ENCODE results near the gene HIC1. TPM values are rescaled to one million over a fixed set of nuclear protein-coding genes. Genes with fewer than 3 reads are reported as not detected.

The HIC1 gene
- total RNA-seq, 2 donors from 2014 or later, result 20.5 to 33.1 TPM

- TF ChIP-seq POLR2A (IDR thresholded peaks at IDR 0.05), result no peak
- TF ChIP-seq POLR2AphosphoS5 (IDR thresholded peaks at IDR 0.05), result no peak
- TF ChIP-seq CTCF (IDR thresholded peaks at IDR 0.05), result no peak
- H3K27me3 ChIP-seq (replicated peaks; ENCODE audit: insufficient read depth), result no peaks in the 10 kb centered on the region
- H3K4me1 ChIP-seq (replicated peaks), result no peaks in the 10 kb centered on the region
- no peak overlapping the region for H3K4me3 ChIP-seq
- intact Hi-C loops (cut with DNase I), result loop anchor here (5.0 kb wide), 1 partner anchor 312 kb away; the partner anchor contains the start of gene WDR81
- no peaks in the 10 kb centered on the region for H3K9me3 ChIP-seq
- 77% methylated on average over 7 of the region's 7 CpGs for WGBS
- DNase-seq (ENCODE audit: low spot score), result no peak
- no peak overlapping the region for H3K27ac ChIP-seq
- peaks cover 0 to 13% of the 10 kb centered on the region in 2 donors for H3K36me3 ChIP-seq
These were observed 20.7 kb upstream of the HIC1 start for GRCh38 chr17:2034157-2034556.

GRCh38 chr17:2034806-2035540 is 19.9 kb upstream of the HIC1 start:
- Histone ChIP-seq H3K9me3 (no peaks in the 10 kb centered on the region), H3K27me3 (replicated peaks; ENCODE audit: insufficient read depth) (no peaks in the 10 kb centered on the region), H3K4me1 (replicated peaks) (no peaks in the 10 kb centered on the region), H3K36me3 (peaks cover 0 to 13% of the 10 kb centered on the region in 2 donors), H3K27ac (no peak overlapping the region), H3K4me3 (no peak overlapping the region)
- WGBS, result 56% methylated on average over 9 of the region's 9 CpGs
- TF ChIP-seq POLR2A (IDR thresholded peaks at IDR 0.05), result no peak
- TF ChIP-seq CTCF (IDR thresholded peaks at IDR 0.05), result no peak
- no peak for TF ChIP-seq POLR2AphosphoS5 (IDR thresholded peaks at IDR 0.05)
- intact Hi-C loops (cut with DNase I), result loop anchor here (5.0 kb wide), 1 partner anchor 313 kb away; the partner anchor contains the start of gene WDR81
- no peak for DNase-seq (ENCODE audit: low spot score)

GRCh38 chr17:2035541-2036488 is 19.1 kb upstream of the HIC1 start:
- DNase-seq (ENCODE audit: low spot score), result no peak
- intact Hi-C loops (cut with DNase I), result no loop called here
- H3K36me3 ChIP-seq, result peaks cover 0 to 13% of the 10 kb centered on the region in 2 donors
- no peaks in the 10 kb centered on the region for H3K27me3 ChIP-seq (replicated peaks; ENCODE audit: insufficient read depth)
- H3K9me3 ChIP-seq, result no peaks in the 10 kb centered on the region
- WGBS, result 87% methylated on average over 29 of the region's 29 CpGs
- H3K4me3 ChIP-seq, result no peak overlapping the region
- TF ChIP-seq POLR2A (IDR thresholded peaks at IDR 0.05) (no peak), POLR2AphosphoS5 (IDR thresholded peaks at IDR 0.05) (no peak), CTCF (IDR thresholded peaks at IDR 0.05) (no peak)
- H3K4me1 ChIP-seq (replicated peaks), result no peaks in the 10 kb centered on the region
- H3K27ac ChIP-seq, result no peak overlapping the region

GRCh38 chr17:2037155-2037554 is 17.7 kb upstream of the HIC1 start:
- no peak for DNase-seq (ENCODE audit: low spot score)
- peaks cover 0 to 13% of the 10 kb centered on the region in 2 donors for H3K36me3 ChIP-seq
- TF ChIP-seq POLR2A (IDR thresholded peaks at IDR 0.05) (no peak), POLR2AphosphoS5 (IDR thresholded peaks at IDR 0.05) (no peak), CTCF (IDR thresholded peaks at IDR 0.05) (no peak)
- H3K27ac ChIP-seq, result no peak overlapping the region
- no peak overlapping the region for H3K4me3 ChIP-seq
- intact Hi-C loops (cut with DNase I), result no loop called here
- 80% methylated on average over 10 of the region's 10 CpGs for WGBS
- H3K9me3 ChIP-seq, result no peaks in the 10 kb centered on the region
- no peaks in the 10 kb centered on the region for H3K27me3 ChIP-seq (replicated peaks; ENCODE audit: insufficient read depth)
- H3K4me1 ChIP-seq (replicated peaks), result no peaks in the 10 kb centered on the region
